HEK293 (cell line): ENCODE data around the gene TP53BP2.

Experiments
- SETDB1 ChIP-seq: IDR thresholded peaks from one replicate; pipeline ENCODE4 v1.6.1; 2017; ENCODE audit warnings: mild to moderate bottlenecking, low read length, moderate library complexity, mixed read lengths; ENCODE audit not compliant: insufficient read length
- SP2 ChIP-seq: fragments of 450-650 bp; formaldehyde crosslinking; IDR thresholded peaks from 2 replicates; pipeline ENCODE4 v1.5.1; 2016; ENCODE audit warnings: missing biosample characterization, missing genetic modification characterization
- YY1 ChIP-seq: fragments of 450-650 bp; formaldehyde crosslinking; IDR thresholded peaks from 2 replicates; pipeline ENCODE4 v1.5.1; 2018; ENCODE audit warnings: missing biosample characterization, missing genetic modification characterization
- ZFP41 ChIP-seq: fragments of 450-650 bp; formaldehyde crosslinking; IDR thresholded peaks from 2 replicates; pipeline ENCODE4 v1.5.1; 2016; ENCODE audit warnings: missing biosample characterization, missing genetic modification characterization, borderline replicate concordance
- ZNF169 ChIP-seq: fragments of 450-650 bp; formaldehyde crosslinking; IDR thresholded peaks from 2 replicates; pipeline ENCODE4 v1.5.1; 2016; ENCODE audit warnings: missing biosample characterization, missing genetic modification characterization
- ZNF248 ChIP-seq: fragments of 450-650 bp; formaldehyde crosslinking; IDR thresholded peaks from 2 replicates; pipeline ENCODE4 v1.5.1; 2017; ENCODE audit warnings: missing biosample characterization, missing genetic modification characterization
- ZNF350 ChIP-seq: fragments of 450-650 bp; formaldehyde crosslinking; IDR thresholded peaks from 2 replicates; pipeline ENCODE4 v1.5.0; 2017; ENCODE audit warnings: missing biosample characterization, mild to moderate bottlenecking, missing genetic modification characterization
- ZNF76 ChIP-seq: fragments of 450-650 bp; formaldehyde crosslinking; IDR thresholded peaks from 2 replicates; pipeline ENCODE4; 2016; ENCODE audit warnings: low read depth, missing biosample characterization, missing genetic modification characterization, borderline replicate concordance
- TF ChIP-seq, protein P1 (sequence below): fragments of 450-650 bp; formaldehyde crosslinking; IDR thresholded peaks from 2 replicates; pipeline ENCODE4 v1.5.1; 2016; ENCODE audit warnings: missing biosample characterization, missing genetic modification characterization

DNA sequence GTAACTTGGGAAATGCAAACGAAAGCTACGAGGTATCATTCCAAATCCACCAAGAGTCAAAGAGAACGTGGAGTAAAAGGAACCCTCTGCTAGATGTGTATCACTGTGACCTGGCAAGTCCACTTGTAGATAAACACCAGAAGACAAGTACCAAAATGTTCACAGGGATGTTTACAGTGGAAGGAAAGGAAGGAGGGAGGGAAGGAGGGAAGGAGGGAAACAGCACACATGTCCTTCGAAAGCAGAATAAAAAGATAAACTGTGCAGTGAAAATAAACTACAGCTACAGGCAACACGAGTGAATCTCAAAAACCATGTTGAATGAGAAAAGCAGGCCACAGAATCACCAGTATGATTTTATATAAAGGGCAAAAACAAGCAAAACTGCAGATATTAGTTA, 59.9 kb downstream of the TP53BP2 start:
- TF ChIP-seq, protein P1, sequence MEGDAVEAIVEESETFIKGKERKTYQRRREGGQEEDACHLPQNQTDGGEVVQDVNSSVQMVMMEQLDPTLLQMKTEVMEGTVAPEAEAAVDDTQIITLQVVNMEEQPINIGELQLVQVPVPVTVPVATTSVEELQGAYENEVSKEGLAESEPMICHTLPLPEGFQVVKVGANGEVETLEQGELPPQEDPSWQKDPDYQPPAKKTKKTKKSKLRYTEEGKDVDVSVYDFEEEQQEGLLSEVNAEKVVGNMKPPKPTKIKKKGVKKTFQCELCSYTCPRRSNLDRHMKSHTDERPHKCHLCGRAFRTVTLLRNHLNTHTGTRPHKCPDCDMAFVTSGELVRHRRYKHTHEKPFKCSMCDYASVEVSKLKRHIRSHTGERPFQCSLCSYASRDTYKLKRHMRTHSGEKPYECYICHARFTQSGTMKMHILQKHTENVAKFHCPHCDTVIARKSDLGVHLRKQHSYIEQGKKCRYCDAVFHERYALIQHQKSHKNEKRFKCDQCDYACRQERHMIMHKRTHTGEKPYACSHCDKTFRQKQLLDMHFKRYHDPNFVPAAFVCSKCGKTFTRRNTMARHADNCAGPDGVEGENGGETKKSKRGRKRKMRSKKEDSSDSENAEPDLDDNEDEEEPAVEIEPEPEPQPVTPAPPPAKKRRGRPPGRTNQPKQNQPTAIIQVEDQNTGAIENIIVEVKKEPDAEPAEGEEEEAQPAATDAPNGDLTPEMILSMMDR (tag by site-specific recombination), result no peak
- no peak for TF ChIP-seq SP2 (tag by site-specific recombination)
- TF ChIP-seq YY1 (tag by site-specific recombination), result no peak
- no peak for TF ChIP-seq ZNF350 (tag by site-specific recombination)
- TF ChIP-seq SETDB1, result no peak
- TF ChIP-seq ZNF248, result no peak
- TF ChIP-seq ZNF76 (tag by site-specific recombination), result no peak
- TF ChIP-seq ZNF169 (tag by site-specific recombination), result no peak
- TF ChIP-seq ZFP41, result no peak
